Ascending aorta (tissue), 2 donors: ENCODE measurements around the gene CD44. TPM values are rescaled to one million over a fixed set of nuclear protein-coding genes. Genes with fewer than 3 reads are reported as not detected.

Experiments
- DNase-seq, 2 donors: peaks; one replicate each; pipeline ENCODE4 v3.0.0-alpha.2; 2019; ENCODE audit warnings: low spot score in 2 of 2
- H3K27ac ChIP-seq, 2 donors: fragments of 200-600 bp; sonication (generic); one replicate each; pipeline ENCODE4 v1.5.1; 2016 to 2017; ENCODE audit warnings: mild to moderate bottlenecking in 1 of 2
- H3K27me3 ChIP-seq: fragments of 200-600 bp; sonication (generic); one replicate; pipeline ENCODE4 v1.5.1; 2017
- H3K36me3 ChIP-seq, 2 donors: fragments of 200-600 bp; sonication (generic); one replicate each; pipeline ENCODE4 v1.5.1; 2016
- H3K4me1 ChIP-seq, 2 donors: fragments of 200-600 bp; sonication (generic); one replicate each; pipeline ENCODE4 v1.5.1; 2016 to 2017; ENCODE audit warnings: mild to moderate bottlenecking in 1 of 2
- H3K4me3 ChIP-seq, 2 donors: fragments of 200-600 bp; sonication (generic); one replicate each; pipeline ENCODE4 v1.5.1; 2016 to 2017; ENCODE audit warnings: mild to moderate bottlenecking in 1 of 2
- H3K9me3 ChIP-seq, 2 donors: fragments of 200-600 bp; sonication (generic); one replicate each; pipeline ENCODE4 v1.5.1; 2016
- CTCF ChIP-seq, 3 experiments: fragments of 200-600 bp in 2 of 3; fragments of 450-650 bp in 1 of 3; sonication (generic) in 2 of 3; IDR thresholded peaks; one replicate each; pipeline ENCODE4 v1.5.1; 2016 to 2019; ENCODE audit warnings: antibody characterized with exemption in 3 of 3, mild to moderate bottlenecking in 1 of 3, moderate library complexity in 1 of 3
- intact Hi-C: fragments of 100-400 bp; cut with DNase I; formaldehyde crosslinking; loops from one replicate; pipeline ENCODE4 v1.15.1; 2023
- total RNA-seq: library from RNA; depleted of rRNA; stranded (reverse); fragments of >200 nt; gene quantifications from one replicate; pipeline ENCODE4 v1.1.0, GENCODE V29; 2016

Gene CD44
- total RNA-seq, 1 donor from 2014 or later: 188 TPM

DNA sequence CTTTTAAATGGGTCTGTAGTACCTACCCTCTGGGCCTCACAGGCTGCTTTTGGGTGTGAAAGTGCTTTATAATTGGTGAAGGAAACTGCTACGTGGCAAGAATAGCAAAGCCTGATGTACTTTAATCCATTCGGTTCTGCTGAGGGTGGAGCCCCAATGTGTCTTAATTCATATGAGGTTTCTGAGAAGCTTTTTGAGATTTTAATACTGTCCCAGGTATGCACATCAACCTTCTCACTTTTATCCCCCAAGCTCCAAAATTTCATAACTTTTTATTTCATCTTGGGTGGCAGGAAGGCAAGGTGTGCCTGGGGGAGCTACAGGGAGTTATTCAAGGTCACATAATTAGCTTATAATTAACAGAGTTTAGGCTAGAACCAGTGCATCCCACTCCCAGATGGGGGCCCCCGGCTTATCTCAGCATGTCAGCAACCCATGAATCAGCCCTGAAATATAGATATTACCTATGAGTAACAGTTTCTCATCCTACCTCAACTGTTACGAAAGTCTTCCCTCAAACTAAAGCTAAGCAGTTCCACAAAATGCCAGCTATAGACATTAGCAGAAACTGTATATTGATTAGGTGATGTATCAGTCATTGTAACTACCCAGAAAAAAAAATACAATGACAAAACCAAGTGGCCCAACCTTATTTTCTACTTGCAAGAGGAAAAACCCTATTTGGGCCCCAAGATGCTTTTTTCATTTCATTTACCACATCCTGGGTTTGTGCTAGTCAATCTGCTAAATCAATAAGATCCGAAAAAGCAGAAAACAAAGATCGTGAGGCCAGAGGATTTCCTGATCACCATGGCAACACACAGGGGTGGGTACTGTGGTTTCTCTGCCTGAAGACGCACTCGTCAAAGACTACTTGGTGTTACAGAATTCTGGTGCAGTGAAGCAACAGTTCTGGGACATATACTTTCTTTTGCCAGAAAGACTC lies 26.7 kb downstream of the CD44 start:
- Histone ChIP-seq H3K36me3 (no peaks in the 10 kb centered on the region), H3K27me3 (no peaks in the 10 kb centered on the region), H3K27ac (peak overlapping the region; percentile 87 to 89), H3K9me3 (no peaks in the 10 kb centered on the region), H3K4me3 (no peak overlapping the region), H3K4me1 (peaks cover 23 to 87% of the 10 kb centered on the region in 2 donors)
- DNase-seq: peak in 1 of 2 donors; percentile 84
- intact Hi-C loops: loop anchor here (2.0 to 5.0 kb wide), 5 partner anchors 25 to 202 kb away; no protein-coding TSS in a partner anchor
- TF ChIP-seq CTCF (IDR thresholded peaks at IDR 0.05): no peak

DNA sequence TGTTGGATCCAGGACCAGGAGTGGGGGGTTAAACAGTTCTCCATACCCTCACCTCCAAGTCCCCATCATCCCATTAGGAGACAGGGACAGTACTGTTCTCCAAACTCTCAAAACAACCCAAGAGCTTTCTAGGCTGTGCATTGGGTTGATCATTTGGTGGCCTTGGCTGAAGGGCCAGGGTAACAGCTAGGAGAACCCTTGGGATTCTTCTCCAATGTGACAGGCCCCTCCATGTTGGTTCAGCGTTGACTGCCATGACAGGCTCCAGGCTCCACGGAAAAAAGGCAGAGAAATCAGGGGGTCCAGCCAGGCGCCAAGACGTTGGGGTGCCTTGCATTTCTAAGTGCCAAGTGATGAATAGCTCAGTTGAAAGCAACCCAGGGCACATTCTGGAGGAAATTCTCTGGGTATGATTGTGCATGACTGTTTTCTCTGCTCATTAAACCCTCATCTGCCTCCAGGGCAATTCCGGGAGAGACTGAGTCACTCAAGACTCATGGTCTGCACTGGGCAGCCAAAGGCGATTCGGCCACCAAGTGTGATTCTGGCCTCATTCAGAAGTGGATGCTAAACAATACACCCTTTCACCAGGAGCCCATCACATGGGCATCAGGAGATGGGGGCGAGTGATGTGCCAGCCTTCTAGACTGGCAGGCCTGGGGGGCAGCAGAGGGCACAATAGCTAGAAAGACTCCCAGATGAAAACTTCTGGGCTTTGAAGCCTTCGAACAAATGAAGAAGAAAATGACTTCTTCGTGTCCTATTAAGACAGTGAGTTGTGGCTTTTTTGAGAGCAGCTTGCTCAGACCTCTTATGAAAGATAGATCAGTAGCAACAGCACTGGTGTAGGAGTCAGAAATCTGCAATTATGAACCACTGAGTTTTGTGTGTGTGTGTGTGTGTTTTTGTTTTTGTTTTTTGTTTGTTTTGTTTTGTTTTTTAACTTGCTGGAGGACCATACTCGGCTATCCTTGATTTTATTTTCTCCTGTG lies 27.7 kb downstream of the CD44 start:
- Histone ChIP-seq H3K4me3 (no peak overlapping the region), H3K27me3 (no peaks in the 10 kb centered on the region), H3K27ac (peak overlapping the region; percentile 87 to 89), H3K4me1 (peaks cover 26 to 80% of the 10 kb centered on the region in 2 donors), H3K36me3 (no peaks in the 10 kb centered on the region), H3K9me3 (no peaks in the 10 kb centered on the region)
- intact Hi-C loops: loop anchor here (2.0 to 5.0 kb wide), 5 partner anchors 26 to 201 kb away; no protein-coding TSS in a partner anchor
- peak in 1 of 2 donors; percentile 92 for DNase-seq
- no peak for TF ChIP-seq CTCF (IDR thresholded peaks at IDR 0.05)

- H3K4me3 ChIP-seq: no peak overlapping the region
- no peak for TF ChIP-seq CTCF (IDR thresholded peaks at IDR 0.05)
- peak in 1 of 2 donors; percentile 78 for DNase-seq
- no peaks in the 10 kb centered on the region for H3K27me3 ChIP-seq
- peaks cover 26 to 74% of the 10 kb centered on the region in 2 donors for H3K4me1 ChIP-seq
- H3K36me3 ChIP-seq: no peaks in the 10 kb centered on the region
- intact Hi-C loops: loop anchor here (2.0 to 5.0 kb wide), 5 partner anchors 27 to 200 kb away; no protein-coding TSS in a partner anchor
- H3K27ac ChIP-seq: peak overlapping the region; percentile 87 to 89
- H3K9me3 ChIP-seq: no peaks in the 10 kb centered on the region
Measured at GRCh38 chr11:35167426-35167954, 28.5 kb downstream of the CD44 start.

DNA sequence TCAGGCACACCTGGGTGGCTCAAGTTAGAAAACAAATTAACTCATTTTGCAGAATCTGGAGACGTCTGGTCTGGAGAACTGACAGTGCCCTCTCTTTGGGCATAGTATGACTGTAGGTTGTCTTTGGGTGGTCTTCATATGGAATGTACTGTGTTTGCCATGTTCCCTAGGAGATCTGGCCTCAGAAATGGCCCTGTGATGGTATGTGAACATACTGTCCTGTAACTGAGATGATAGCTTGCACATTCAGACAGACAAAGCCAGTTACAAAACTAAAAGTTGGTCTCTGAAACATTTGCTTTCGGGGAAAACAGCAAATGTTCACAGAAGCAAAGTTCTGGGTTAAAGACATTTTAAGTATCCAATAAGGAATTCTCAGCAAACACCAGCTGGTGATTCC lies 29.7 kb downstream of the CD44 start:
- peak overlapping the region; percentile 87 to 89 for H3K27ac ChIP-seq
- no peaks in the 10 kb centered on the region for H3K27me3 ChIP-seq
- H3K4me3 ChIP-seq: no peak overlapping the region
- peaks cover 24 to 71% of the 10 kb centered on the region in 2 donors for H3K4me1 ChIP-seq
- no peaks in the 10 kb centered on the region for H3K36me3 ChIP-seq
- H3K9me3 ChIP-seq: no peaks in the 10 kb centered on the region
- no peak for DNase-seq
- TF ChIP-seq CTCF (IDR thresholded peaks at IDR 0.05): no peak
- intact Hi-C loops: loop anchor here (5.0 kb wide), 3 partner anchors 79 to 199 kb away; no protein-coding TSS in a partner anchor

- TF ChIP-seq CTCF (IDR thresholded peaks at IDR 0.05): no peak
- no peak for DNase-seq
- peak overlapping the region; percentile 87 to 89 for H3K27ac ChIP-seq
- H3K36me3 ChIP-seq: no peaks in the 10 kb centered on the region
- H3K9me3 ChIP-seq: no peaks in the 10 kb centered on the region
- no peak overlapping the region for H3K4me3 ChIP-seq
- intact Hi-C loops: loop anchor here (5.0 kb wide), 3 partner anchors 78 to 198 kb away; no protein-coding TSS in a partner anchor
- no peaks in the 10 kb centered on the region for H3K27me3 ChIP-seq
- peaks cover 27 to 71% of the 10 kb centered on the region in 2 donors for H3K4me1 ChIP-seq
Measured at GRCh38 chr11:35169112-35169511, 30.1 kb downstream of the CD44 start.
